Measurements from ENCODE around the gene PHLDB2.

DNA sequence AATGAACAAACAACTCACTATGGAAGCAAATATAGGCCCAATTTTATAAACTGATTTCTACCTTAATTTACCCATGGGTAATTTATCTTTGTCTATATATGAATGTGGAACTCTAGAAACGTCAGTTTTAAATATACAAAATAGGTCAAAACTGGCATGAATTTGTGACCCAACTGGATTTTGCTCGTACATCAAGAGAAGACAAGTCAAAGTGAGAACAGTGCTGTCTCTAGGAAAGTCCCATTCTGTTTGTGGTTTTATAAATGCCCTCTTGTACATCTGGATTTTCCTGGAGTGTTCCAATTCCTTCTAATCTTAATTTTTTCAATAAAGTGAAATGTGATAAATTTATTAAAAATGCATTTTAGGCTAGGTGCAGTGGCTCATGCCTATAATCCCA lies 69.5 kb downstream of the PHLDB2 start:
- TF ChIP-seq POLR2AphosphoS5 (IDR thresholded peaks at IDR 0.05; ENCODE audit: low read depth, low read length) (no peak), TAF1 (IDR thresholded peaks at IDR 0.05; ENCODE audit: borderline replicate concordance, insufficient read depth, low read length) (no peak)
- TF ChIP-seq, protein P1, sequence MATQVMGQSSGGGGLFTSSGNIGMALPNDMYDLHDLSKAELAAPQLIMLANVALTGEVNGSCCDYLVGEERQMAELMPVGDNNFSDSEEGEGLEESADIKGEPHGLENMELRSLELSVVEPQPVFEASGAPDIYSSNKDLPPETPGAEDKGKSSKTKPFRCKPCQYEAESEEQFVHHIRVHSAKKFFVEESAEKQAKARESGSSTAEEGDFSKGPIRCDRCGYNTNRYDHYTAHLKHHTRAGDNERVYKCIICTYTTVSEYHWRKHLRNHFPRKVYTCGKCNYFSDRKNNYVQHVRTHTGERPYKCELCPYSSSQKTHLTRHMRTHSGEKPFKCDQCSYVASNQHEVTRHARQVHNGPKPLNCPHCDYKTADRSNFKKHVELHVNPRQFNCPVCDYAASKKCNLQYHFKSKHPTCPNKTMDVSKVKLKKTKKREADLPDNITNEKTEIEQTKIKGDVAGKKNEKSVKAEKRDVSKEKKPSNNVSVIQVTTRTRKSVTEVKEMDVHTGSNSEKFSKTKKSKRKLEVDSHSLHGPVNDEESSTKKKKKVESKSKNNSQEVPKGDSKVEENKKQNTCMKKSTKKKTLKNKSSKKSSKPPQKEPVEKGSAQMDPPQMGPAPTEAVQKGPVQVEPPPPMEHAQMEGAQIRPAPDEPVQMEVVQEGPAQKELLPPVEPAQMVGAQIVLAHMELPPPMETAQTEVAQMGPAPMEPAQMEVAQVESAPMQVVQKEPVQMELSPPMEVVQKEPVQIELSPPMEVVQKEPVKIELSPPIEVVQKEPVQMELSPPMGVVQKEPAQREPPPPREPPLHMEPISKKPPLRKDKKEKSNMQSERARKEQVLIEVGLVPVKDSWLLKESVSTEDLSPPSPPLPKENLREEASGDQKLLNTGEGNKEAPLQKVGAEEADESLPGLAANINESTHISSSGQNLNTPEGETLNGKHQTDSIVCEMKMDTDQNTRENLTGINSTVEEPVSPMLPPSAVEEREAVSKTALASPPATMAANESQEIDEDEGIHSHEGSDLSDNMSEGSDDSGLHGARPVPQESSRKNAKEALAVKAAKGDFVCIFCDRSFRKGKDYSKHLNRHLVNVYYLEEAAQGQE (IDR thresholded peaks at IDR 0.05; ENCODE audit: insufficient read depth in 1 of 2, low read depth in 2 of 2, low read length in 2 of 2): no peak
